ENCODE results near the gene DDX10. TPM values are rescaled to one million over a fixed set of nuclear protein-coding genes. Genes with fewer than 3 reads are reported as not detected.

DDX10 gene
- total RNA-seq, 1 experiment from 2014 or later: 48.3 TPM

GRCh38 chr11:108881131-108881530, 216.3 kb downstream of the DDX10 start:
- Histone ChIP-seq H3K9ac (ENCODE audit: extremely low read depth, insufficient read length, low read length) (no peak overlapping the region), H3K23me2 (ENCODE audit: insufficient read length, low read depth, low read length, poor library complexity, severe bottlenecking) (no peaks in the 10 kb centered on the region), H2BK120ac (ENCODE audit: low read depth, low read length, poor library complexity, severe bottlenecking) (no peak overlapping the region), H3K4me2 (ENCODE audit: insufficient read depth, insufficient read length, low read length) (no peak overlapping the region), H2BK15ac (ENCODE audit: low read depth, low read length) (no peak overlapping the region), H3K79me2 (ENCODE audit: insufficient read depth, low read length) (no peaks in the 10 kb centered on the region), H2BK12ac (ENCODE audit: insufficient read length, low read depth, low read length) (no peak overlapping the region), H3K4ac (ENCODE audit: low read depth, low read length) (no peak overlapping the region), H4K91ac (ENCODE audit: insufficient read length, low read depth, low read length) (no peak overlapping the region), H3K9me3 (ENCODE audit: control insufficient read depth, low read depth, low read length) (no peaks in the 10 kb centered on the region), H4K20me1 (ENCODE audit: control insufficient read depth, insufficient read depth, insufficient read length) (no peaks in the 10 kb centered on the region), H2BK20ac (ENCODE audit: low read depth, low read length, poor library complexity, severe bottlenecking) (no peak overlapping the region), H4K8ac (replicated peaks; ENCODE audit: insufficient read length, low read depth, low read length) (no peak overlapping the region), H3K4me1 (ENCODE audit: insufficient read depth, low read length) (no peaks in the 10 kb centered on the region; the same call in 1 of the 2 replicates), H4K5ac (ENCODE audit: insufficient read length, low read depth, low read length) (no peak overlapping the region), H2AK5ac (ENCODE audit: insufficient read length, low read length) (no peak overlapping the region), H3K27ac (ENCODE audit: insufficient read length, low read depth, low read length) (no peak overlapping the region), H3K79me1 (ENCODE audit: insufficient read depth, low read depth, low read length, poor library complexity, severe bottlenecking) (no peaks in the 10 kb centered on the region), H3T11ph (ENCODE audit: low read length) (no peak overlapping the region), H3K27me3 (ENCODE audit: insufficient read depth, low read length) (no peaks in the 10 kb centered on the region), H3K18ac (ENCODE audit: insufficient read length, low read depth, low read length) (no peak overlapping the region), H3K23ac (ENCODE audit: insufficient read length, low read depth, low read length) (no peak overlapping the region), H3K56ac (ENCODE audit: insufficient read length, low read depth, low read length) (no peak overlapping the region), H3K14ac (ENCODE audit: insufficient read depth, low read length) (no peak overlapping the region), H2AFZ (ENCODE audit: low read length) (no peak overlapping the region), H2BK5ac (ENCODE audit: insufficient read length, low read length) (no peak overlapping the region)
- no peaks in the 10 kb centered on the region for H3K36me3 Mint-ChIP-seq (ENCODE audit: insufficient read depth in 1 of 3, low read depth in 3 of 3)
- H3K4me3 Mint-ChIP-seq: no peak overlapping the region
- H3K4me1 Mint-ChIP-seq: no peaks in the 10 kb centered on the region; a peak in 2 of 4 replicates
- H3K9me3 Mint-ChIP-seq: no peaks in the 10 kb centered on the region
- DNase-seq: no peak
- no peak overlapping the region for H3K27ac Mint-ChIP-seq
- TF ChIP-seq, protein P1, sequence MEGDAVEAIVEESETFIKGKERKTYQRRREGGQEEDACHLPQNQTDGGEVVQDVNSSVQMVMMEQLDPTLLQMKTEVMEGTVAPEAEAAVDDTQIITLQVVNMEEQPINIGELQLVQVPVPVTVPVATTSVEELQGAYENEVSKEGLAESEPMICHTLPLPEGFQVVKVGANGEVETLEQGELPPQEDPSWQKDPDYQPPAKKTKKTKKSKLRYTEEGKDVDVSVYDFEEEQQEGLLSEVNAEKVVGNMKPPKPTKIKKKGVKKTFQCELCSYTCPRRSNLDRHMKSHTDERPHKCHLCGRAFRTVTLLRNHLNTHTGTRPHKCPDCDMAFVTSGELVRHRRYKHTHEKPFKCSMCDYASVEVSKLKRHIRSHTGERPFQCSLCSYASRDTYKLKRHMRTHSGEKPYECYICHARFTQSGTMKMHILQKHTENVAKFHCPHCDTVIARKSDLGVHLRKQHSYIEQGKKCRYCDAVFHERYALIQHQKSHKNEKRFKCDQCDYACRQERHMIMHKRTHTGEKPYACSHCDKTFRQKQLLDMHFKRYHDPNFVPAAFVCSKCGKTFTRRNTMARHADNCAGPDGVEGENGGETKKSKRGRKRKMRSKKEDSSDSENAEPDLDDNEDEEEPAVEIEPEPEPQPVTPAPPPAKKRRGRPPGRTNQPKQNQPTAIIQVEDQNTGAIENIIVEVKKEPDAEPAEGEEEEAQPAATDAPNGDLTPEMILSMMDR (conservative IDR thresholded peaks at IDR 0.05): no peak
- no peaks in the 10 kb centered on the region for H3K27me3 Mint-ChIP-seq (ENCODE audit: low read depth)
